GM23248 (cell line): ENCODE data around the gene CLIP4. TPM values are rescaled to one million over a fixed set of nuclear protein-coding genes. Genes with fewer than 3 reads are reported as not detected.

ENCODE experiments used
- DNase-seq: peaks from one replicate; pipeline ENCODE4 v3.0.0-alpha.2; 2015
- H2AFZ ChIP-seq: fragments of 200-600 bp; sonication (generic); 2 replicates; pipeline ENCODE4 v1.6.1; 2016; ENCODE audit warnings: antibody characterized with exemption
- H3F3A ChIP-seq: fragments of 200-600 bp; sonication (generic); 2 replicates; pipeline ENCODE4 v1.6.1; 2016; ENCODE audit warnings: mild to moderate bottlenecking, antibody characterized with exemption, mixed run types; ENCODE audit not compliant: insufficient read depth
- H3K27ac ChIP-seq: fragments of 200-600 bp; sonication (generic); 2 replicates; pipeline ENCODE4 v1.5.1; 2016; ENCODE audit warnings: mild to moderate bottlenecking
- H3K27me3 ChIP-seq: fragments of 200-600 bp; sonication (generic); replicated peaks from 2 replicates; pipeline ENCODE4 v1.6.1; 2016; ENCODE audit warnings: mild to moderate bottlenecking; ENCODE audit not compliant: insufficient read depth
- H3K36me3 ChIP-seq: fragments of 200-600 bp; sonication (generic); 2 replicates; pipeline ENCODE4 v1.6.1; 2016; ENCODE audit warnings: low read depth, mild to moderate bottlenecking
- H3K4me1 ChIP-seq: fragments of 200-600 bp; sonication (generic); 2 replicates; pipeline ENCODE4 v1.6.1; 2016; ENCODE audit warnings: mild to moderate bottlenecking; ENCODE audit not compliant: insufficient read depth
- H3K4me2 ChIP-seq: fragments of 200-600 bp; sonication (generic); one replicate; pipeline ENCODE4 v1.6.1; 2016; ENCODE audit warnings: mild to moderate bottlenecking; ENCODE audit not compliant: unreplicated experiment
- H3K4me3 ChIP-seq: fragments of 200-600 bp; sonication (generic); 2 replicates; pipeline ENCODE4 v1.5.1; 2016; ENCODE audit warnings: mild to moderate bottlenecking
- H3K79me2 ChIP-seq: fragments of 200-600 bp; sonication (generic); 2 replicates; pipeline ENCODE4 v1.6.1; 2016; ENCODE audit warnings: mild to moderate bottlenecking; ENCODE audit not compliant: insufficient read depth
- H3K9ac ChIP-seq: fragments of 200-600 bp; sonication (generic); 2 replicates; pipeline ENCODE4 v1.6.1; 2016; ENCODE audit warnings: mild to moderate bottlenecking
- H3K9me2 ChIP-seq: fragments of 200-600 bp; sonication (generic); 2 replicates; pipeline ENCODE4 v1.6.1; 2016; ENCODE audit warnings: mixed run types, mild to moderate bottlenecking, moderate library complexity; ENCODE audit not compliant: insufficient read depth
- H3K9me3 ChIP-seq: fragments of 200-600 bp; sonication (generic); one replicate; pipeline ENCODE4 v1.6.1; 2017; ENCODE audit warnings: low read depth
- H4K20me1 ChIP-seq: fragments of 200-600 bp; sonication (generic); 2 replicates; pipeline ENCODE4 v1.6.0; 2016; ENCODE audit not compliant: insufficient read depth
- EZH2 ChIP-seq: fragments of 200-600 bp; sonication (generic); IDR thresholded peaks from 2 replicates; pipeline ENCODE4 v1.6.1; 2018; ENCODE audit warnings: antibody characterized with exemption, mild to moderate bottlenecking; ENCODE audit not compliant: insufficient read depth, poor library complexity, severe bottlenecking
- EZH2phosphoT487 ChIP-seq: fragments of 200-600 bp; sonication (generic); IDR thresholded peaks from 2 replicates; pipeline ENCODE4 v1.6.1; 2018; ENCODE audit warnings: antibody characterized with exemption, moderate library complexity, mild to moderate bottlenecking, low read depth; ENCODE audit not compliant: insufficient read depth
- WGBS, 2 experiments: methylation state at CpG; one replicate each; pipeline ENCODE4 v1.1.6; 2015 to 2017; ENCODE audit warnings: low lambda C conversion rate in 2 of 2, low coverage in 1 of 2; ENCODE audit errors: missing lambda C conversion rate in 2 of 2; 5-methylcytosine and 5-hydroxymethylcytosine counted together
- in situ Hi-C: fragments of 300-500 bp; cut with MboI; formaldehyde crosslinking; loops from 2 replicates; pipeline ENCODE4 v1.15.0; 2020
- polyA plus RNA-seq: library from polyadenylated mRNA; unstranded; fragments of >200 nt; fragmentation: Nextera tagmentation; extraction: Ambion mirVana; gene quantifications from 2 replicates; pipeline ENCODE4 v1.2.1, GENCODE V29; 2016
- total RNA-seq: library from RNA; depleted of rRNA; stranded (reverse); fragments of >200 nt; shearing (Covaris generic); gene quantifications from 2 replicates; pipeline ENCODE4 v1.2.3, GENCODE V29; 2014

Gene CLIP4
- total and polyA plus RNA-seq, 2 experiments from 2014 or later: 35.3 to 55.2 TPM

DNA sequence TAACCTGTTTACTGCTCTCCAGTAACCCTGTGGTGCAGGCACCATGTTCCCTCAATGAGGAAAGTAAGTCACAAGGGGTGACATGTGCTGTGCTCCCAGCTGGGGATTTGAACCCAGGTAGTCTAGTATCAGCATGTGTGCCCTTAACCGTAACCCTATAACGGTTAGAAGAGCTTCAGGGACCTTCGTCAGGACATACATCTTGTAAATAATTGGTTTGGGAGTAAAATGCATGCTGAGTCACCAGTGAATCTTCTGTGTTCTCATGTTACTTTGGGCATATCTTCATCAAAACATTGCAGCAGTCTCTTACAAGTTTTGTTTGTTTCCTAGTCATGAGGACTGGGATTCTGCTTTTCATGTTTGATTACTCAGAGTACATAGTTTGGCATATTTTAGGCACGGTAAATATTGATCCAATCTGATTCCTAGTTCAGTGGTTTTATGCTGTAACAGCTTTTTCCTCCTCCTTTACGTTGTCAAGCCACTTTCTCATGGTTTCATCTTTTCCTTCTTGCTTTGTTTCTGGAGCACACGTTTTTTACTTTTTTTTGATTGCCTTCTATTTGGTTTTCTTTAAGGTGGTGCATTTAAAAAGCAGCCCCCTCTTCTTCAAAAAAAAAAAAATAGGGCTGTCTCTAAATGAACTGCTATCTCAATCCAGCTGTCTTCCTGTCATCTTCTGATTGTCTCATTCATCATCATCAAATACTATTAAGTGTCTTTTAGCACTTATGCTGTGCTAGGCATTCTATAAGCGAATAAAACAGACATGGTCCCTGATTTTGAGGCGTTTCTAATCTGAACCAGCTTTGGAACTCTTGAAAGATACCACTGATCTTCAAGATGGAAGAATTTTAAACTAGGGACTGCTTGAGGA is 50.4 kb downstream of the CLIP4 start:
- H3K9me3 ChIP-seq: no peaks in the 10 kb centered on the region
- peak overlapping the region; percentile 57 for H3K27ac ChIP-seq
- WGBS, 2 experiments: 22 to 24% methylated on average over 8 of the region's 8 CpGs

DNA sequence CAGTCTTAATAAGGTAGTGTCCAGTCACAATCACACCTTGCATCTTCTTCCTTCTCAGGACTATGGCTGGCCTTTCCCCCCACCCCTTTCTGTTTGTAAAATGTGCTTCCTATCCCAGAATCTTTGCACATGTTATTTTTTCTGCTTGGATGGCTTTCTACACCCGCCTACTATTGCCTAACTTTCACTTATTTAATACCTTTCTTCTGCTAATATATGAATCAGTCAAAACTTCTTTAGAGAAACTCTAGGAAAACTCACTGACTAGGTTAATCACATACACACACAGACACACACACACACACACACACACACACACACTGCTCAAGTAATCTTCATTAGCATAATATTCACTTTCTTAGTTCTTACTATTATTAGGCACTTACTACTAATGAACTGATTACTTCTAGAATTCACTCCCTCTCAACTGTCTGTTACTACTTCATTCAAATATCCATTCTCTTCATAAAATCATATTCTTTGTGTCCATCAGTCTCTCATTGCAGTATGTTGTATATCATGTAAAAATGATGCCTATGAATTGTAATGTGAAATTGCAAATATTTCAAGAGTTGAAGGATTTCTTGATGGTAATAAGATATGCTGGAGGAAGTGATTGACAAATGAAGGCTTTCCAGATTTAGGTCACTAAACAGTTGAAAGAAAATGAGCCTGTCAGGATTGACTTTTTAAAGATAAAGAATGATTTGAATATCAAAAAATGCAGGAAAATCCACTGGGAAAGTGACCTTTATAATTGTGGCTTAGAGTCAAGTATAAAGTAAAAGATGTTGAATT is 51.2 kb downstream of the CLIP4 start:
- Histone ChIP-seq H3K9me3 (no peaks in the 10 kb centered on the region), H3K4me3 (no peak overlapping the region), H3K79me2 (peaks cover 6% of the 10 kb centered on the region; the same call in 1 of the 2 replicates), H4K20me1 (no peaks in the 10 kb centered on the region), H3K4me2 (no peak overlapping the region), H3K27me3 (no peaks in the 10 kb centered on the region), H3K4me1 (peaks cover 20% of the 10 kb centered on the region), H2AFZ (no peak overlapping the region), H3F3A (peaks cover 43% of the 10 kb centered on the region), H3K36me3 (peaks cover 24% of the 10 kb centered on the region; the same call in 1 of the 2 replicates), H3K9ac (no peak overlapping the region), H3K27ac (peak overlapping the region; percentile 57), H3K9me2 (no peaks in the 10 kb centered on the region)
- 62 to 82% methylated on average over 1 of the region's 1 CpG for WGBS, 2 experiments
- no peak for TF ChIP-seq EZH2phosphoT487
- no peak for TF ChIP-seq EZH2
- in situ Hi-C loops: no loop called here
- peak; percentile 37 for DNase-seq

More for the DNA sequence above, 50.4 kb downstream of the CLIP4 start:
- Histone ChIP-seq H3K79me2 (peaks cover 6% of the 10 kb centered on the region; the same call in 1 of the 2 replicates), H2AFZ (no peak overlapping the region), H3K36me3 (peaks cover 33% of the 10 kb centered on the region; the same call in 1 of the 2 replicates), H3K9ac (peak overlapping the region; percentile 29; the same call in 1 of the 2 replicates), H3F3A (peaks cover 43% of the 10 kb centered on the region), H3K4me3 (no peak overlapping the region), H3K4me1 (peaks cover 20% of the 10 kb centered on the region), H3K4me2 (peak overlapping the region; percentile 46), H3K9me2 (no peaks in the 10 kb centered on the region), H3K27me3 (no peaks in the 10 kb centered on the region), H4K20me1 (no peaks in the 10 kb centered on the region)
- in situ Hi-C loops: no loop called here
- TF ChIP-seq EZH2phosphoT487 (no peak), EZH2 (no peak)
- DNase-seq: peak; percentile 84

DNA sequence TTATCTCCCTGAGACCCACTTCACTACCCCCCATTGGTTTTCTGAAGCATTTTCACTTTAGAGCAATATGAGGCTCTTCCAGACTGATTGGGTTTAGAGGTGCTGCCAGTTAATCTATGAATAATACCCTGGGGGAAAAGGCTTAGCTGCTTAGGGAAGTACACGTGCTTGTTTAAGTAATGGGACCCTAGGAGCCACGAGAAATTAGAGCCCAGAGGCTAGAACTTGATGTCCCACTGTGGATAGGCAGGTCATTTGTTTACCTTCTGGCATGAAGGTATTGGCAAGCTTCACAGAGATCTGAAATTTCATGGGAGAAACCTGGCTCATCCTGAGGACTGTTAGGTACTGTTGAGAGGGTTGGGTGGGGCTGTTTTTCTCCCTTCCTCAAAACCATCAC is 59.7 kb downstream of the CLIP4 start:
- WGBS, 2 experiments: 52 to 56% methylated on average over 2 of the region's 2 CpGs
- H3K36me3 ChIP-seq: peaks cover 28% of the 10 kb centered on the region
- no peak overlapping the region for H3K4me3 ChIP-seq

DNA sequence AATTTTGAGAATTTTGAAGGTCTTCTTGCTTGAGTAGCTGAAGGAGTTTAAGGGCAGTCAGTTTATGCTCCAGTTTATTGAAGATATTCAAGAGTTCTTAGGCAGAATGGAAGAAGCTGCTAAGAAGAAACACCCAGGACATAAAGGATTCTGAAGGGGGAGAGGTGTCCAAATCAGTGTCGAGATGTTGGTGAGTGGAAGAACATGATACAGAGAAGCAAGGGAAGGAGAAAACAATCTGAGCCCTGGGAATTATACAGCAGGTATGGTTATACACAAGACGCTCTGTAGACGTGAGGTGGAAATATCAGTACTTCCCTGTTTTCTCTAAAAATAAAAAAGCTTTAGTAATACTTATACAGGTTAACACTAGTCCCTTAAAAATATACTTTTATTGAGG is 60.1 kb downstream of the CLIP4 start:
- peaks cover 28% of the 10 kb centered on the region for H3K36me3 ChIP-seq
- no peak overlapping the region for H3K4me3 ChIP-seq
- H3K27ac ChIP-seq: no peak overlapping the region
- no peak overlapping the region for H2AFZ ChIP-seq
- H3K27me3 ChIP-seq: no peaks in the 10 kb centered on the region
- no peak overlapping the region for H3K9ac ChIP-seq
- H3K9me3 ChIP-seq: no peaks in the 10 kb centered on the region
- 97 to 98% methylated on average over 3 of the region's 3 CpGs for WGBS, 2 experiments
- H4K20me1 ChIP-seq: no peaks in the 10 kb centered on the region
- no peaks in the 10 kb centered on the region for H3K9me2 ChIP-seq
- in situ Hi-C loops: no loop called here
- H3K4me1 ChIP-seq: no peaks in the 10 kb centered on the region
- H3K79me2 ChIP-seq: peaks cover under 1% of the 10 kb centered on the region; the same call in 1 of the 2 replicates
- no peaks in the 10 kb centered on the region for H3F3A ChIP-seq
- no peak for DNase-seq
- TF ChIP-seq EZH2phosphoT487 (no peak), EZH2 (no peak)
- no peak overlapping the region for H3K4me2 ChIP-seq

More for the DNA sequence above, 59.7 kb downstream of the CLIP4 start:
- DNase-seq: no peak
- no peaks in the 10 kb centered on the region for H3K4me1 ChIP-seq
- H2AFZ ChIP-seq: no peak overlapping the region
- H3K9me3 ChIP-seq: no peaks in the 10 kb centered on the region
- no peak overlapping the region for H3K9ac ChIP-seq
- H4K20me1 ChIP-seq: no peaks in the 10 kb centered on the region
- H3K79me2 ChIP-seq: peaks cover 5% of the 10 kb centered on the region; the same call in 1 of the 2 replicates
- H3K27me3 ChIP-seq: no peaks in the 10 kb centered on the region
- H3K4me2 ChIP-seq: no peak overlapping the region
- TF ChIP-seq EZH2: no peak
- TF ChIP-seq EZH2phosphoT487: no peak
- no peaks in the 10 kb centered on the region for H3K9me2 ChIP-seq
- H3K27ac ChIP-seq: no peak overlapping the region
- in situ Hi-C loops: no loop called here
- H3F3A ChIP-seq: no peaks in the 10 kb centered on the region
